Fibroblast of skin of right biceps (primary cell): ENCODE data around the gene HPSE.

Experiments used
- DNase-seq: peaks from one replicate; pipeline ENCODE4 v3.0.0-alpha.2; 2013

The HPSE gene

DNA sequence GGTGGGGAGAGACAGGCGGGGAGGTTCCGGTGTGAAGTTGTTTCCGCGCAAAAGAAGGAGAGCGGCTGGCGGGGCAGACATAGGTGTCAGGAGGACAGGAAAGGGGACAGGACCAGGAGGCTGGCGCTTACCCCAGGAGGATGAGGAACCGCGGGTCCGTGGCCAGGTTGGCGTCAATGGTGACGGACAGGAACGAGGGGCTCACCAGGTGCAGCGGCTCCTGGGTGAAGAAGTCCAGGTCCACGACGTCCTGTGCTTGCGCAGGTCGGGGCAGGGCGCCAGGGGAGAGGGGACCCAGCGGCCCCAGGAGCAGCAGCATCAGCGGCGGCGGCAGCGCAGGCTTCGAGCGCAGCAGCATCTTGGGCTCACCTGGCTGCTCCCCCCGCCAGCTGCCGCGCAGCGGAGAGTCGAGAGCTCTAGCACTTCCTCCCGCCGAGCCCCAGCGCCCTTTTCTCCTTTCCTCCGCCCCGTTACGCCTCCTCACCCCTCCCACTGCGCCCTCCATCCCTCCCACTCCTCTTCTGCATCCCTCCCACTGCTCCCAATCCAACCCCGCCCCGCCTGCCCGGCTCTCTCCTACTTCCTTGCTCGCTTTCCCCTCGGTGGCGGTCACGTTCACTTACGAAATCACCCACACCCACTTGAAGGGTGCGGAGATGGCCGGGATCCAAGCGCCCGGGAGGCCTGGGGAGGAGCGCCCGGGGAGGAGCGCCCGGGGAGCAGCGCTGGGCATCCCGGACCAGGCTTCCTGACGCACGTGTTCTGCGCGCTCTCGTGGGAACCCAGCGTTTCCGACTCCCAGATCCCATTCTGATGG lies at the start of gene HPSE:
Gene HPSE, minus strand, starts transcription at position 424 of the 817 bp plus-strand sequence. Its CDS starts 66 bp downstream, at position 358.
- DNase-seq, result peak; percentile 71

DNA sequence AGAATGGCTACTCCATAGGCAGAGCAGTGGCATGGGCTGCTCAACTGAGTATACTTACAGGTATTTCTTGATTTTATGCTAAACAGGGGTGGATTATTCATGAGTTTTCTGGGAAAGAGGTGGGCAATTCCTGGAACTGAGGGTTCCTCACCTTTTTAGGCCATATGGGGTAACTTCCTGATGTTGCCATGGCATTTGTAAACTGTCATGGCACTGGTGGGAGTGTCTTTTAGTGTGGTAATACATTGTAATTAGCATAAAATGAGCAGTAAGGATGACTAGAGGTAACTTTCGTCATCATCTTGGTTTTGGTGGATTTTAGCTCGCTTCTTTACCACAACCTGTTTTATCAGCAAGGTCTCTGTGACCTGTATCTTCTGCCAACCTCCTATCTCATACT lies 48.2 kb upstream of the HPSE start:
- DNase-seq, result no peak

DNA sequence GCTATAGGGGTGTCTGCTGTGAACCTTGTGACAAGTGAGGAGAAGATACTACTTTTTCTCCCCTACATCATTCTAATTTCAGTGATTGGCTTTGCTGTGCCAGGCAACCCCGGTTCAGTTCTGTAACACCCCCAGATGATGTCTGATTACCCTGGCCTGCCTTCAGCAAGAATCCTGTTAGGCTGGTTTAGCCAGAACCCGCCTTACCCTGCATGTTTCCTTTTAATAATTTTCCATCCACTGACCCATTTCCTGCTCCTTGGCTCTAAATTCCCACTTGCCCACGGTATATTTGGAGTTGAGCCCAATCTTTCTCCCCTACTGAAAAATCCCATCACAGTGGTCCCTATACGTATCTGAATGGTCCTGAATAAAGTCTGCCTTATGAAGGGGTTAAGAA lies 46.5 kb upstream of the HPSE start:
- DNase-seq, result no peak

DNA sequence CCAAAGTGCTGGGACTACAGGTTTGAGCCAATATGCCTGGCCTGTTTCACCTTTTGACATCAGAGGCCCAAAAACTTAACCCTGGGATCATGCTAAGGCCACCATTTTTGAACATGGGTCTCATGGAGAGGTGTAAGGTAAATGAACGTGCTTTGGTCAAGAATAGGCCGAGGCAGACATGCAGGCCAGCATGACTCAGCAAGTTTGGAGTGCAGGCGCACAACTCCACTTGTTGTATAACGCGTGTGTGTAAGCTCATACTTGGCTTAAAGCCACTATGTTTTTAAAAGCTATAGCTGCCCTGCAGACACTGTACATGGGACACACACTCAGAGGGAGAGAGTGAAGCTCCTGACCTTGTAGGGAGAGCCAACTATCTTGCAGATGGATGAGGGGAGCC lies 43.8 kb upstream of the HPSE start:
- no peak for DNase-seq

DNA sequence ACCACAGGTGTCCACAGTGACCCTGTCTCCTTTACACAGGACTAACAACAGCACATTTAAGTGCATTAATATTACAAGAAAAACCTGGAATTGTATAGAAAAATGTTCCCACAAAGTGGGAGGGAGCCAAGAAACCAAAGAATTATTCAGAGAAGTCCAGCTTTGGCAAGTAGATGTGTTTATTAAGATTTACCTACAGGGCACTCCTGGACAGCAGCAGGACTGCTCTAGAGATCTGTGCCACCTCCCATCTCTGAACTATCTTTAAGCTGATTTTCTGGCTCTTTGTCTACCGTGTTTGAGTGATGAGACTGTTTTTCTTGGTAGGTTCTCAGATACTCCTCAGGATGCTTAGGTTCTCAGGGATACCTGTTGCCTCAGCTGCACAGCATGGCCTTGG lies 38.3 kb upstream of the HPSE start:
- no peak for DNase-seq

DNA sequence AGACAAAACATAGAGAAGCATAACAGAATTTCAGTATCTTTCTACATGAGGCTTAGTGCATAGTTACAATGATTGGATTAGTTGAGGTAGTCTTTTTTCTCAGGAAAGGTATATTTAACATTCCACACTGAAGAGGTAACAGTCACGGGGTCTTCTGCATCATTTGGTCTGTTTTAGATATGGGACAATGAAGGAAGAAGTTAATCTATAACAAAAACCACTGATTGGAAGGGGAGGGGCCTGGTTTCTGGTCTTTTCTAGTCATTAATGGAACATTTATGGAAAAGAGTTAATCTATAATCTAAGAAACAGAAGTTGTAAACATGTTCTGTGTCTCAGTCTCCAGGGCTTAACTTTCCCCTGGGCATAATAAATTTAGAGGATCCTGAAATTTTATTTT lies 37.3 kb upstream of the HPSE start:
- no peak for DNase-seq

DNA sequence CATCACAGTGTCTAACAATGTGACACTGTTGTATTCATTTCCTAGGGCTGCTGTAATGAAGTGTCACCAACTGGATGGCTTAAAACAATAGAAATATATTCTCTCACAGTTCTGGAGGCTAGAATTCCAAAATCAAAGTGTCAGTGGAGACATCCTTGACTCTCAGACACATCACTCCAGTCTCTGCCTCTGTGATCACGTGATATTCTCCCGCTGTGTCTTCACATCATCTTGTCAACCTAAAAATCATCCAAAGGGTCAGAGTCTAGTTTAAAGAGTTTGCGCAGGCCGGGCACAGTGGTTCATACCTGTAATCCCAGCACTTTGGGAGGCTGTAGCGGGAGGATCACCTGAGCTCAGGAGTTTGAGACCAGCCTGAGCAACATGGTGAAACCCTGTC lies 36.6 kb upstream of the HPSE start:
- no peak for DNase-seq

DNA sequence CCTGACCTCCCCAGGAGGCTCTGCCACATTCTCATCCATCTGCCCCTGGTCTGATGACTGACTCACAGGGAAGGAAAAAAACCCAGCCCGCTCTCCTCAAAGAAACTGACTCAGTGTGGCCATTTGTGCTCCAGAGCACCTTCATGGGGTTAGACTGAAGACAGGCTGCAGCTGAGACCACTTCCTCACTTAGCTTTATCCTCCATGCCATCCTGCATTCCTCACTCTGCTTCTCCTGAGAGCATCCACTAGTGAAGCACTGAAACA lies 35.9 kb upstream of the HPSE start:
- no peak for DNase-seq

DNA sequence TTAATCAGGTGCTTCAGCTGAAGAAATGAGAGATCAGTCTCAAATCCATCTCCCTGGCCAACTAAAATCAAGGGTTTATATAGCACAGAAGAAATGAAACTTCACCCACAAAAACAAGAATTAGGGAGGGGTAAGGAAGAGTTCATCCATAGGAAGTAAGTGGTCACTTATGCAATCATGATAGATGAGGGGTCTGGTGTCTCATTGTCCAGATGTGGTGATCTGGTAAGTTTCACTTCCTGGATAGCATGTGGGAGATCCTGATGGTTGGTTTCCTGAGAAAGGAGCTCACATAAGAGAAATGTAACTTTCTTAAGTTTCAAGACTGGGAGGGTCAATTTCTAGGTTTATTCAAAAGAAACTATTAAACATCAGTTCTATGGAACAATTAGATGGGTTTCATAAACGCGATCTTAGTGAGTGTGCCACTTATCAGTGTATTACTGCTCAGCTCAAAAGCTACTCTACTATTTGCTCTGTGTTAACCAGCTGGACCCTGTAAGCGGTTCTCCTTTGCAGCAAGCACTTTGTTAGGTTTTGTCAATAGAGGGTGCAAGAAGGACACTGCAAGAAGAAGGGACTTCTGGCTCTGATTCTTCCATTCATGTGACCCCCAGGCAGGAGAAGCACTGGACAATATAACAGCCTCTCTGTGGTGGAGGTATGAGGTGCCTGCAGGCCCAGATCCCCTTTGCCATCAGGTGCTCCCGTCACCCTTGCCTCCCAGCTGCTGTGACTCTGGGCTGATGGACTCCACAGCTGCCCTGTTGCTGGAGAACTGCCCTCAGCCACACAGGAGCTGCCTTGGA lies 35.4 kb upstream of the HPSE start:
- DNase-seq, result no peak

DNA sequence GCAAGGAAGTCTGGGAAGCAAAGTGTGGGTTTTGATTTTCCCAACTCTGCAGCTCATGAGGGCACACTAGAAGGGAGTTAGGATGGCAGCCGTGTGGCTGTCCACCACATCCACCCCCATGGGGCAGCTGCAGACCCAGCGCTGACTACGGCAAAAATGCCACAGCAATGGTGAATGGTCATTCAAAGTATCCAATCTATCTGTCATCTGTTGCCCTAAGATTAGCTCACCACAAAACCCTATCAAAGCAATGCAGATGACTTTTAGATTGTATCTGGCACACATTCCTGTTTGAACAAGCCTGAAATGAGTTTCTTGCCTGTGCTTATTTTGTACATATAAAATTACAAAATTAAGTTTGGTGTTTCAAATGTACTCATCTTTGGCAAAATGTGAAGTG lies 29.7 kb upstream of the HPSE start:
- no peak for DNase-seq

DNA sequence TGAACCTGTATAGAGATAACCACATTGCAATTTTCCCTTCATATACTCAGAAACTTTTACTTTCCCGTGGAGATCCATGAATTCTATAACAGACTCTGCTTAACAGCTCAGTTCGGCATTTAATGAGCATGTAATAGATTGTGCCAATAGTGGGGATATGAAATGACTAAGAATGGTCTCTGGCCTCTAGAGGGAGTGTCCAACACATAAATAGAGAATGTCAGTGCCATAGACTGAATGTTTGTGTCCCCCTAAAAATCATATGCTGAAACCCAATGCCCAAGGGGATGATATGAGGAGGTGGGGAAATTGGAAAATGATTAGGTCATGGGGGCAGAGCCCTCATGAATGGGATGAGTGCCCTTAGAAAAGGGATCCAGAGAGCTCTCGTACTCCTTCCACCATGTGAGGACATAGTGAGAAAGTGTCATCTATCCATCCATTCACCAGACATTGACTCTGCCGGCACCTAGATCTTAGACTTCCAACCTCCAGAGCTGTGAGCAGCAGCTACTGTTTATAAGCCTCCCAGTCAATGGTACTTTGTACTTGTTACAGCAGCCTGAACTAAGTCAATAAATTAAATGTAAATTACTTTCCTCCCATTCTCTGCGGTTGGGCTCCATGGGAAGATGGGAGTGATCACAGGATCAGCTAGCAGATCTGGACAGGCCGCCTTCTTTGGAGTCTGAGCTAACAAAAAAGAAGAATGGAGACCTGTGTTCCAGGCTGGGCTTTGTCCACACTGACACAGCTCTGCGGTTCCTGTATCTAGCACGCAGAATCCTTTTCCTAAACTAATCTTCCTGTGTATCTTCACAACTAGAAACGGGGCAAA lies 28.1 kb upstream of the HPSE start:
- DNase-seq, result peak; percentile 43

DNA sequence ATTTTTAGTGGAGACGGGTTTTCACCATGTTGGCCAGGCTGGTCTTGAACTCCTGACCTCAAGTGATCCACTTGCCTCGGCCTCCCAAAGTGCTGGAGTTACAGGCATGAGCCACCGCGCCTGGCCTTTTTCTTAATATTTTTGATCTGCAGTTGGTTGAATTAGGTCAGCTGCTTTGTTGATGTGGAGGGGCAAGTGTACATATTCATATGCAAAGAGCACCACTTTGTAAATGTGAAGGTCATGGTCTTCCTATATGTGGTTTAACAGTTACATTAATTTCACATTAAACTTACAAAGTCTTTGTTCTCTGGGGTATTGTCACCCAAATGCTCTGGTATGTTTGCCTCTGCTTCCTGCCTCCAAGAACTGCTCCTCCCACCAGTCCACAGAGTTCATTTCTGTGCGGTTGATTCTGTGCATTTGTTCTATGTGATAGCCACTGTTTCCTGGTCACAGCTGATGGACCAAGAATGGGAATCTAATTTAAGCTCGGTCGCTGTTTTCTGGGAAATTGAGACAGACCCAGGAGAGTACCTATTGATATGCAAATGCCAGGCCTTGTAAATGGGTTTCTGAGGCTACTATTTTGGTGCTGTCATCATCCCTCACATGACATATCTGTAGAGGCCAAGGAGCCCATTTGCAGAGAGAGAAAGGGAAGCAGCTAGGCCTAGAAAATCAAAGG lies 26.9 kb upstream of the HPSE start:
- no peak for DNase-seq

DNA sequence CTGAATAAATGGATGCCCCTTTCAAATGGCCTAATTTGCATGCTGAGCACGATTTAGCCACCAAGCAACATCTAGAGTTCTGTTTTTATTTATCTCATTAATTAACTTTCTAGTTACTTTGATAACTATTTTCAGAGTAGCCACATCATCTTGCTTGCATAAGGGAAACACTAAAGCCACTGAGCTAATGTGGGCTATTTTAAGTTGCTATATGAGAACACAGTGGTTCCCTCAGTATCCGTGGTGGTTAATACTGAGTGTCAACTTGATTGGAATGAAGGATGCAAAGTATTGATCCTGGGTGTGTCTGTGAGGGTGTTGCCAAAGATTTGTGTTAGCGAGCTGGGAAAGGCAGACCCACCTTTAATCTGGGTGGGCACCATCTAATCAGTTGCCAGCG lies 25.4 kb upstream of the HPSE start:
- DNase-seq, result no peak

DNA sequence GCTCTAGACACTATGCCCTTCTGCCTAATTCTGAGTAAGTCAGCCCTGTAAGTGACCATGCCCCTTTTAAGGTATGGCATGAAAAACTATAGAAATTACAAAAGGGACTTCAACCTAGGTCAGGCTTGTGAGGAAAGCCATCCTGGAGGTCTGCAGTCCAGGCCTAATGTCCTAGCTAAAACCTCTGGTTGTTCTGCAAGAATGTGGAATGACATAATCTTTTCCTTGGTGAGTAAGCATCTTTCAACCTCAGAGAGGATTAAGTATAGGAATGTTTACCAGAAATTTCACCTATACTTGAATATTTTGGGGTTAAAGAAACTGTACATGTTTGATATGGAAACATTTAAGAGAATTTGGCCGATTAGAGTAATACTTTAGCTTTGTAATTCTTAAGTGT lies 23.8 kb upstream of the HPSE start:
- peak; percentile 84 for DNase-seq

DNA sequence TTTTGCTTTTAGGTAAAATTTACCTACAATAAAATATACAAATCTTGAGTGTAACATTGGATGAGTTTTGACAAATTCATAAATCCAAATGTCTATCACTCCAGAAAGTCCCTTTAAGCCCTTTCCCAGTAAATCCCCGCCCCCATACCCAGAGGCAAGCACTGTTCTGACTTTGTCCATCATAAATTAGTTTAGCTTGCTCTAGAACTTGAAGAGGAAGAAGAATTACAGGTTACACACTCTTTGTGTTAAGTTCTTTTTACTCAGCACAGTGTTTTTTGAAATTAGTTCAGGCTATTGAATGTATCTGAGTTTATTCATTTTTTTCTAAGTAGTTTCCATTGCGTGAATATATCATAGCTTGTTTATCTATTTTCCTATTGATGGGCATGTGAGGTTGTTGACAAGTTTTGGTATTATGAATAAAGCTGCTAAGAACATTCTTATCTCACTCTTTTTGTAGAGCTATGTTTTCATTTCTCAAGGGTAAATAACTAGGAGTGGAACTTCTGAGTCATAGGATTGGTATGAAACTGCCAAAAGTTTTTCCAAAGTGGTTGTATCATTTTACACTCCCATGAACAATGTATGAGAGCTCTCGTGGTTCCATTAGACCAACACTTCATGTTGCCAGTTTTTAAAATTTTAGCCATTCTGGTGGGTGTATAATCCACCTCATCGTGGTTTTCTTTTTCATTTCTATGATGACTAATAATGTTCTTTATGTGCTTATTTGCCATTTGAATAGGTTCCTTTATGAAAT lies 22.4 kb upstream of the HPSE start:
- peak; percentile 95 for DNase-seq

DNA sequence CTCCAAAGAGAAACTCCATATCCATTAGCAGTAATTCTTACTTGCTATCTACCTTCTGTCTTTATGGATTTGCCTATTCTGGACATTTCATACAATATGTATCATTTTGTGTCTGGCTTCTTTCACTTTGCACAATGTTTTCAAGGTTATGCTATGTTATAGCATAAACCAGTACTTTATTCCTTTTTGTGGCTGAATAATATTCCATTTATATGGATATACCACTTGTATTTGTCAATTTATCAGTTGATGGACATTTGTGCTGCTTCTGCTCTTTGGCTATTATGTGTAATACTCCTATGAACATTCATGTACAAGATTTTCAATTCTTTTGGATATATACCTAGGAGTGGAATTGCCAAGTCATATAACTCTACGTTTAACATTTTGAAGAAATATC lies 18.9 kb upstream of the HPSE start:
- no peak for DNase-seq

DNA sequence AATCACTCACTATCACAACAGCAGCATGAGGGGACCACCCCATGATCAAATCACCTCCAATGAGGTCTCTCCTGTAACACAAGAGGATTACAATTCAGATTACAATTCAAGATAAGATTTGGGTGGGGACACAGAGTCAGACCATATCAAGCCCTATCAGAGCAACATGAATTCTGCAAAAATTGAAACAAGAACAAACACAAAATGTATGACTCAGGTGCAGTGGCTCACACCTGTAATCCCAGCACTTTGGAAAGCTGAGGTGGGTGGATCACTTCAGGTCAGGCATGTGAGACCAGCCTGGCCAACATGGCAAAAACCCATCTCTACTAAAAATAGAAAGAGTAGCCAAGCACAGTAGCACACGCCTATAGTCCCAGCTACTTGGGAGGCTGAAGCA lies 13.4 kb upstream of the HPSE start:
- DNase-seq, result no peak

DNA sequence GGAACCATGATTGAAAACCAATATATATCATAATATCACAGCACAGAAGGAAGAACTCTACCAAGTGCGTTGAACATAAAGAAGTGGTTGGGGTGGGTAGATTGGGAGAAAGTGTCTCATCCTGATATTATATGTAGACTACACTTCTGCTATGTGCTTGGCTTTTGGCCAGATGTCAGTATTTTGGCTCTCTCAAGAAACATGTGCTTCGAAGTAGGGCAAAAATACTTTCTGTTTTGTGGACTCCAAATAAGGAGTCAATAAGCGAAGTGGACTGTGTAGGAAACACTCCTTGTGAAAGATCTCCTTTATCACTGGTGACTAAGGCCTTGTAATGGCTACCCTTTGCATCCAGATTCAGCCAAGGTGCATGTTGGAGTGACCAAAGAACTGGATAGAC lies 7.8 kb upstream of the HPSE start:
- no peak for DNase-seq

DNA sequence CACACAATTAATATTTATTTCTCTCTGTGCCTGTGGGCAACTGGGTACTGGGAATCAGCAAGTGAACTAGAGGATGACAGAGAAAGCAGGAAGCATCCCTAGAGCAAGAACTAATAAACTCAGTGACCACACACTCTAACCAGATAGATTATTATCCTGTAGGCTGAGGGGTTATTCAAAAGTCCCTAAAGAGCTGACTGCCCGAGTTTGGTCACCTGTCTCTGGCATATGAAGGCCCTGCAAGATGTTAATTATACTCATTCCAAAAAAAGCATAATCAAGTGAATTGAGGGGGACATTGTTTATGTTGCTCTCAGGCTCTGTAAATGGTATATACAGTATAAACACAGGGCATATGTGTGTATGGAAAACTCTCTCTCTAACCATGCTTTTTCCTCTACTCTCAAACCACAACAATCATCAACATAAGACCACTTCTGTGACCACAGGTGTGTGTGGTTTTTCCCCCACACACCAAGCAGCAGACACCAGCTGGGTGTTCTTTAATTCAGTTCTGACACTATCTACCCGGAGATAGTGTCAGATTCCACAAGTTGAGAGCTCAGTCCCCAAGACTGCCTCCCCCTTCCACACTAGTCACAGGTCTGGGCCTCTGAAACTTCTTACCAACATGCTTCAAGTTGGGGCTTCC lies 6.2 kb upstream of the HPSE start:
- DNase-seq, result no peak

DNA sequence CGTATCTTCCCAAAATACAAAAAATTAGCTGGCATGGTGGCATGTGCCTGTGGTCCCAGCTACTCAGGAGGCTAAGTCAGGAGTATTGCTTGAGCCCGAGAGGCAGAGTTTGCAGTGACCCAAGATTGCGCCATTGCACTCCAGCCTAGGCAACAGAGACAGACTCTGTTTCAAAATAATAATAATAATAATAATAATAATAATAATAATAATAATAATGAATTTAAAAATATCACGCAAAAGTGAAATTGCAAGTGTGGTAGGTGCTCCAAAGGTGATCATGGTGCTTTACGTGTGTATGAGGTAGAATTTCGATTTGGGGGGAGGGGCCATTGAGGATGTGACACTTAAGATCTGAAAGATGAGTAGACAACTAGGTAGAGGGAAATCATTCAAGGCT lies 4.9 kb upstream of the HPSE start:
- no peak for DNase-seq

DNA sequence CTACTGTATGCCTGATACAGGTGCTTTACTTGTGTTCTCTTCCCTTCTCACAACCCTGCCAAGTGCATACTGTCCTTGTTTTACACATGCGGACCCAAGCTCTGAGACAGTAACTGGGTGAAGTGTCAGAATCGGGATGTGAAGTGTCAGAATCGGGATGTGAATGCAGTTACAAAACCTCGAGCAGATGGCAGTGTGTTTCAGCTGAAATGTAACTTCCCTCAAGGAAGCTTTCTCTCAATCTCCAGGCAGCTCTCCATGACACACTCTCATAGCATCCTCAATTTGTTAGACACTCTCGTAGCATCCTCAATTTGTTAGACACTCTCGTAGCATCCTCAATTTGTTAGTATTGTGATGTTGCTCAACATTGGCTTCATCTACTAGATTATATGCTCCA lies 1.1 kb upstream of the HPSE start:
- DNase-seq, result no peak

DNA sequence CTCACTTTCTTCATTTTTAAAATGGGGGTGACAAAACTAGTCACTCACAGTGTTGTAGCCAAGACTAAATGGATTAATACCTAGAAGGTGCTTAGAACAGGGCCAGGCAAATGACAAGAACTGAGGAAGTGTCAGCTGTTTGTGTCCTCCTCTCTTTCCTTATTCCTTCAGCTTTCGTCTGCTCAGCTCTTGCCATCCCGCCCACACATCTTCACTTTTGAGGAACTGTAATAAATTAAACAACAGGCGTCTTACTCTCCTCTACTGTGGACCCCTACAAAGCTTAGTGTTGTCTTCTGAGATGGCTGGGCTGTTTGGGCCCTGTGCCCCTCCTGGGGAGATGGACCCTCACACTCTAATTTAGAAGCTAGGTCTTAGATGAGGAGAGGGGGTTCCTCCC lies 2.7 kb downstream of the HPSE start:
- DNase-seq, result no peak
